ENCODE results near the gene TAS2R39. TPM values are rescaled to one million over a fixed set of nuclear protein-coding genes. Genes with fewer than 3 reads are reported as not detected.

The TAS2R39 gene
- total RNA-seq, 1 experiment from 2014 or later: not detected

- Histone ChIP-seq H4K20me1 (ENCODE audit: control insufficient read depth, insufficient read depth, insufficient read length) (no peaks in the 10 kb centered on the region), H3K9me3 (ENCODE audit: control insufficient read depth, low read depth, low read length) (no peaks in the 10 kb centered on the region), H3K27me3 (ENCODE audit: insufficient read depth, low read length) (no peaks in the 10 kb centered on the region), H2BK15ac (ENCODE audit: low read depth, low read length) (no peak overlapping the region), H3K18ac (ENCODE audit: insufficient read length, low read depth, low read length) (no peak overlapping the region), H2BK120ac (ENCODE audit: low read depth, low read length, poor library complexity, severe bottlenecking) (no peak overlapping the region), H4K5ac (ENCODE audit: insufficient read length, low read depth, low read length) (no peak overlapping the region), H2BK20ac (ENCODE audit: low read depth, low read length, poor library complexity, severe bottlenecking) (no peak overlapping the region), H3K23ac (ENCODE audit: insufficient read length, low read depth, low read length) (no peak overlapping the region), H2BK12ac (ENCODE audit: insufficient read length, low read depth, low read length) (no peak overlapping the region), H3T11ph (ENCODE audit: low read length) (no peak overlapping the region), H3K27ac (ENCODE audit: insufficient read length, low read depth, low read length) (no peak overlapping the region), H3K4ac (ENCODE audit: low read depth, low read length) (no peak overlapping the region), H3K79me2 (ENCODE audit: insufficient read depth, low read length) (no peaks in the 10 kb centered on the region), H3K79me1 (ENCODE audit: insufficient read depth, low read depth, low read length, poor library complexity, severe bottlenecking) (no peaks in the 10 kb centered on the region), H3K4me2 (ENCODE audit: insufficient read depth, insufficient read length, low read length) (no peak overlapping the region), H2AFZ (ENCODE audit: low read length) (no peak overlapping the region), H3K4me1 (ENCODE audit: insufficient read depth, low read length) (no peaks in the 10 kb centered on the region), H2AK5ac (ENCODE audit: insufficient read length, low read length) (no peak overlapping the region), H3K56ac (ENCODE audit: insufficient read length, low read depth, low read length) (no peak overlapping the region), H4K8ac (replicated peaks; ENCODE audit: insufficient read length, low read depth, low read length) (no peak overlapping the region), H2BK5ac (ENCODE audit: insufficient read length, low read length) (no peak overlapping the region), H3K14ac (ENCODE audit: insufficient read depth, low read length) (no peak overlapping the region), H3K9ac (ENCODE audit: extremely low read depth, insufficient read length, low read length) (no peak overlapping the region), H3K23me2 (ENCODE audit: insufficient read length, low read depth, low read length, poor library complexity, severe bottlenecking) (no peaks in the 10 kb centered on the region), H4K91ac (ENCODE audit: insufficient read length, low read depth, low read length) (no peak overlapping the region)
- no peak overlapping the region for H3K27ac Mint-ChIP-seq
- TF ChIP-seq CTCF (conservative IDR thresholded peaks at IDR 0.05): no peak
- no peak overlapping the region for H3K4me3 Mint-ChIP-seq
- no peaks in the 10 kb centered on the region for H3K4me1 Mint-ChIP-seq
- H3K9me3 Mint-ChIP-seq: peaks cover 3 to 11% of the 10 kb centered on the region in 2 experiments; a peak in 4 of 5 replicates
- no CpG with 5 or more reads among the region's 4 CpGs for WGBS (ENCODE audit: extremely low coverage, insufficient read length, low lambda C conversion rate)
- no peak for DNase-seq
- H3K36me3 Mint-ChIP-seq (ENCODE audit: insufficient read depth in 1 of 3, low read depth in 3 of 3): 0 out of 7 replicates have a peak, but pooled peaks cover 0 to 1% (median 0%) of the 10 kb centered on the region in 3 experiments
- H3K27me3 Mint-ChIP-seq (ENCODE audit: low read depth): peaks cover 3% of the 10 kb centered on the region; the same call in 1 of the 2 replicates
These were observed 35.2 kb upstream of the TAS2R39 start for GRCh38 chr7:143148050-143148449.

Data from H9 (cell line).